ENCODE measurements around the gene GDF10.

GDF10 gene

DNA sequence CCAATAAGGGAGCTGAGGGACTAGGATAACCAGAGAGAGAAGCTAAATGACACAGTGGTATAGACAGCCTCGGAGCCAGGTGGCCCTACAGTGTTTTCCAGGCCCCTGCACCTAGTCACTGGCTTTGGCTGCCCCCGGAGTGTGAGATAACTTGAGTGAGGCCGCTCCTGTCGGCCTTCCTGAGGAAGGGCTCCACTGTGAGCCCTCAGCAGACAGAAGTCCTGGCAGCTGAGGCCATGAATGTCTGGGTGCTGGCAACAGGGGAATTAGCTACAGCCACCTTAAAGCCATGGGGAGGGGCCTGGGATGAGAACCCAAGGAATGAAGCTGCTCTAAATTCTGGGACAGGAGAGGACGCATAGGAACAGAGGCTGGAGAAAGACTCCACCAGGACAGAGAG lies 4.6 kb upstream of the GDF10 start:
- DNase-seq, result no peak

DNA sequence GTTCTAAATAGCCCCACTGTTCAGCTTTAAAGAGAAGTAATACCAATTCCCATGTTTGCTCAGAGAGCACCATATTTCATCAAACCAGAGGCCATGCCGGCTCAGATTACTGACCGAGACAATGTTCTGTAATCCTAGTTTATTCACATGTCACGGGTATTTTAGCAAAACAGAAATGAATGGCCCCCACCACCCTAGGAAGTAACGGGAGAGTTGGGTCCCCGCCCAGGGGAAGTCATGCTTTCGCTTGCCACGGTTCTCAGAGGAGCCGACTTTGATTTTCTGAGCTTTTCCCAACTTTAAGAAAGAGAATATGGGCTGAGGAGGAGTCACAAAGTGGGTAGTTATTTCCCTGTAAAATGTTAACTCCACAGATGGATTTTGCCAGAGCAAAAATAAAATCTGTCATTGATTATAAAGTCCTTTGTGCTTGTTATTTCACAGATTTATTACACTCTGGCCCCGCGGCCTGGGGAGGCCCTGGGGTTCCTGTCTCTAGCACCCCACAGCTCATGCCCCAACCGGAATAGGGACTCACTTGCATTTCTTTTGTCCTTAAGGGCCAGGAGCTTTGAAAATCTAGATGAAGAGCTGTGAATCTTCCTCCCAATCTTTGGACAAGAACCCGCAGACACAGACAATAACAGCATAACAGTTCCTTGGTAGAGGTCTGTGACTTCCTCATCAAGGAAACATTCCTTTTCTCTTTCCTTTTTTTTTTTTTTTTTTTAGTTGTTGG lies 3.7 kb upstream of the GDF10 start:
- no peak for DNase-seq

DNA sequence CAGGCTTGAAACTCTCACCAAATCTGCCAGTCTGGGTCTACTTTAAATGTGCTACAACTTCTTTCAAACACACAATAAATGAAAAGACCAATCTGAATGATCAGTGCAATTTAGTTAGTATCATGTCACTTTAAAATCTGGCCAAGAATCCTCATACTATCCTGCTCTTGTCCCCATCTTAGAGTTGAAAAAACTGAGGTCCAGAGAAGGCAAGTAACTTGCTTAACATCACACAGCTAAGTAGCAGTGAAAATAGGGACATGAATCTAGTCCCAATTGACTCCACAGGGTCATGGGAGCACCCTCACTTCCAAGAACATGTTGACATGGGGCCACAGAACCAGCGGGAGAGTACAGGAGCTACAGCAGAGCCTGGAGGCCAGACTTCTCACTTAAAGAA lies 3.1 kb upstream of the GDF10 start:
- DNase-seq, result no peak

DNA sequence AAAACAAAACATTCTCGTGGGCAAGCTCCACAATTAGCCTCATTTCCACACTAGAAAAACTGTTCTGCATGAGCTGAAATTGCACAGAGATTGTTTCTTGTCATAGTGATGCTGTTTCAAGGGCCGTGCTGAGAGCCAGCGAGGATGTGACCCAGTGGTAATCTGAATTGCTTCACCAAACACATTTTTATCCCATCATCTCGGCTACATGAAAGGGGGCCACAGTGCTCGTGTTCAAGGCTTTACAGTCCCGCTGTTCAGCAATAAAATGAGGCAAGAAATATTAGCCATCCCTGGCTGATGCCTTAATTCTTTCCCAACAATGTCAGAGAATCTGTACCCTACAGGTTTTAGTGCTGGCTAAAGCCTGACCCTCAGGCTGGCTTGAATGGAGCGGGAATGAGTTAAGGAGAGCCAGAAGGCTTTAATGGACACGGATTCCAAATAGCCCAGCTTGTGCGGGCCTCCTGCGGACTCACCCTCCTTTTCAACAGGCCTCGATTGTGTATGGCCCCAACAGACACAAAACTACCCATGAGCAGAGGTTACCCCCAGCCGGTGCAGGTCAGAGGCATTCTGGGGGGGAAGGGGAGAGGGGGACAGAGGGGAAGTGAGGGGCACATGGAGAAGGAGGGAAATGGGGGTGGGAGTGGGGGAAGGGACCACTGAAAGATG lies 2.0 kb upstream of the GDF10 start:
- DNase-seq, result no peak

- no peak for DNase-seq
These were observed 1.3 kb upstream of the GDF10 start for GRCh38 chr10:47298715-47299114.

- DNase-seq, result no peak
These were observed 483 bp downstream of the GDF10 start for GRCh38 chr10:47300429-47300931.

GRCh38 chr10:47301833-47302232 lies 1.8 kb downstream of the GDF10 start:
- DNase-seq, result no peak

- no peak for DNase-seq
These were observed 3.1 kb downstream of the GDF10 start for GRCh38 chr10:47303105-47303504.

DNA sequence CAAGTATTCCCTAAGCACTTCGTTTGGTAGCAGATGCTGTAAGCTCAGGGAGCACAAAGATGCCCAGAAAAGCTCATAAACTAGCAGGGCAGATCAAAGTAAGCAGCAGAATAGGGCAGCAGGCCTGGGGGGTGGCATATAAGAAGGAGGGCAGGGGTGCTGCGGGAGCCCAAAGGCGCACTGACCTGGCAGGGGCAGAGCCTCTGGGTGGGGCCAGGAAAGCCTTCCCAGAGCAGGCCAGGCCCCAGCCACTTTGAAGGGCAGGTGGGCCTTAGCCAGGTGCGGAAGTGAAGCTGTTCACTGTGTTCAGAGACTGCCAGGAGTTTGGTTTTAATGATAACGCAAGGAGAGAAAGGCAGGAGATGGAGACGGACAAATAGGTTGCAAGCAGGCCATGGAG lies 3.9 kb downstream of the GDF10 start:
- no peak for DNase-seq

- DNase-seq, result no peak
These were observed 5.6 kb downstream of the GDF10 start for GRCh38 chr10:47305566-47305965.

DNA sequence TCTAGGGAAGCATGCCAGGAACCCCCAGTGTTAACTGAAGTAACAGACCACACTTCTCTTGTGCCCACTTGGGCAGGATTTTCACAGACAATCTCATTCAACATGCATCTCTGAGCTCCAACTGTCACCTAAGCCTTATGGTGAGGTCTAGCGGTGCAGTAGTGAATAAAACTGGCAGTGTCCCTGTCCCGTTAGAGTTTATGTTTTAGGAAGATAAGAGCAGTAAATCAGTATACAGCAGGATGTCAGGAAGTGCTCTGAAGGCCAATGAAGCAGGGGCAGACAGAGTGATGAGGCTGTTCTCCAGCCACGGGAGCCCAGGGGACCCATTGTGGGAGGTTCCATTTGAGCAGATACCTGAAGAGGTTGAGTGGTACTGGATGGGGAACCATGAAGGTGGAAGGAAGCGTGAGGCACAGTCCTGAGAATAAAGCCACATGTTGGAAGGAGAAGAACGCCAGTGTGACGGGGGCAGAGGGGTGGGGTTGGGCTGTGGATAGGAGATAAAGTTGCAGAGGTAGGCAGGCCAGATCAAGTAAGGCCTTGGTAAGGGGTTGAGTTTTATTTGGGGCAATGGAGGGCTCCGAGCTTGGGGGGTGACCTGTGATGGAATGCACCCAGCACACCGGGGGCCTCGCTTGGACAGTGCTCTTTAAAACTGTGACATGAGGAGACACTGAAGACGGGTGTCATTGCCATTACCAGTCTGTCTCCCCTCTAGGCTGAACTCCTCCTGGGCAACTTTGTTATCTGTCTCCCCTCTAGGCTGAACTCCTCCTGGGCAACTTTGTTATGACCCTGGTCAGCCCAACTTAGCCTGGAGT lies 6.6 kb downstream of the GDF10 start:
- DNase-seq, result no peak

- no peak for DNase-seq
These were observed 7.4 kb downstream of the GDF10 start for GRCh38 chr10:47307381-47307780.

DNA sequence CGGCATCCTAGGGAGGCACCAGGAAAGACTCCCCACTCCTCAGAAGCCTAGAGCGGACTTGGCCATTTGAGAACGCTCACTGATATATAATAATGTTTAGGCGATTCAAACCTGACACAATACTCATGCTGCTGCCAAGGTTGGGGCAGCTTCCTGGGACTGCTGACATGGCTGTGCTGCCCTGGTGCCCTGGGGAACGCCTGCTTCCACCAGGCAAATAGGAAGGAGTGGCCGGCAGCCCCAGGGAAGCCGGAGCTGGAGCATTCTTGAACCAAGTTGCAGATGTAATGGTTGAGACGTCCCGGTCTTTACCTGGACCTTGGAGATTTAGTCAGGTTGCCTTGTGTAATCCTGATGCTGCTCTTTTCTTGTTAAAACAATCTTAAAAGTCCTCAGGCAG lies 8.8 kb downstream of the GDF10 start:
- no peak for DNase-seq

GRCh38 chr10:47309408-47310089 lies 9.6 kb downstream of the GDF10 start:
- DNase-seq, result no peak

GRCh38 chr10:47310090-47310505 lies 10.1 kb downstream of the GDF10 start:
- DNase-seq, result no peak

DNA sequence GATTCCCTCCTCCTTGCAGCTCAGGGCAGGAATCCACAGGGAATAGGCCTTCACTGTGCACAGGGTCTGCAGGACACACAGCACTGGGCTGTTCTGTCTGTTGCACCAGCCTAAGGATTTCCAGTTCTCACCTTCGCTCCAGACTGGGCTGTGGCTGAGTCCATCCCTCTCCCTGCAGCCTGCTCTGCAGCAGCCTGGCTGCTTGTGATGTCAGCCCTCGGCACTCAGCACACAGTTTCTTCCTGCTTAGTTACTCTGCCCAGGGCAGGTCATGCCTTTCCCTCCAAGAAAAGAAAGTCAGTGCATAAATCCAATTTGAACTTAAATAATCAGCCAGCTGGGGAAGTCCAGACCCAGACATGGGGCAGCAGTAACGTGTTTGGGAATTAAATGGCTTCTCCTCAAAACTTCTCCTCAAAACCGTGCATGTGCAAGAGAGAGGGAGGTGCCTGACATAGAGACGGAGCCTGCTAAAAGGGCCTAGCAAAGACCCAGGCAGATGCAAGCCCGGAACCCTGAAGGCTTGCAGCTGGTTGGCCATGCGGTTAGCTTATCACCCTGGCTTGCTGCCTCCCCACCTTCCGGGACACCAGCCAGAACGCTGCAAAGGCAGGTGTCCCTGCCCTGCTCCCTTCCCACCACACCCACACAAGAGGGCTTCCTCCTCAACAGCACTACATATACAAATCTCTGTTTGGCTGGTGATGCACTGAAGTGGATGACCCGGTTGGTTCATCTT lies 11.4 kb downstream of the GDF10 start:
- no peak for DNase-seq

GRCh38 chr10:47311932-47312662 lies 12.1 kb downstream of the GDF10 start:
- peak; percentile 27 for DNase-seq

- DNase-seq, result no peak
These were observed 12.6 kb downstream of the GDF10 start for GRCh38 chr10:47312663-47312995.

DNA sequence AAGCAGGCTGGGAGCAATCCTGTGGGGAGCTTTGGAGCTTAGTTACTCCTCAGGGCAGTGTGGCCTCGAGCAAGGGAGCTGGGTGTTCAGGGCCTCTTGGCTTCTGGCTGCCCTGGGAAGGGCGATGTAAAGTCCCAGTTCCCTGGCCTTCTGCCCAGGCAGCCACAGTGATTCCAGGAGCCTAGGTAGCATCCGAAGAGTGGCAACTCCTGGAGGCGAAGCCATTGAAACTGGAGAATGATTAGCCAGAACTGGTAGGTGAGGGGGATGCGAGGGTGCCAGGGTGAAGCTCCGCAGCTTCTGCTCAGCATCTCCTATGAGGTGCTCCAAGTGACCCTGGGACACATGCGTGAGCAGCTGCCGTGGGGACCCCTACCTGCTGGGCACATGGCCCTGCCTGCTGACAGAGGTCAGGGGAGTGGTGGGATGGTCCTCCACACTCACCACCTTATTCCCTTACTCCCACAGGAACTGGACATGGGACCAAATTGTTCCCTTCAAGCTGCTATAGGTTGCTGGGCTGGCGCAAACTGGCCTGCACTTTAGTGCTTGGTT lies 14.5 kb downstream of the GDF10 start:
- no peak for DNase-seq

DNA sequence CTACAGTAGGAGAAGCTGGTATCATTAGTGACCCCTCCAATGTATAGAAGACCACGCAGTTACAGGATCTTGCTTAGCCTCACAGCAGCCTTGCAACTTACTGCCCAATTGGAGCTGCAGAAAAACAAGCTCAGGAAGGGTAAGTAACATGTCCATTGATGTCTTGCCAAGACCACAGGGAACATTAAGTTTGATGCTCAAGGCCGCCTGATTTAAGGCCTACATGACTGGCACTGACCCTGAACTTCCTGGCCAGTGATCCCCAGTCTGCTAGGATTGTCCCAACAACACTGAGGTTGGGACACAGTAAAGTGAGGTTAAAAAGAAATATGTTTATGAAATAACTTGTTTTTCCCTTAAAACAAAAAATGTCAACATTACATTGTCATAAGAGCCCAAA lies 15.4 kb downstream of the GDF10 start:
- no peak for DNase-seq

GRCh38 chr10:47316131-47316530 lies 16.1 kb downstream of the GDF10 start:
- no peak for DNase-seq

Measured in NK-92 treated with Interleukin-12 subunit alpha and Interleukin-12 subunit beta, amount 100 ng/mL, for 24 hours (cell line).